Stimulated activated CD4-positive, alpha-beta T cell treated with anti-CD3 and anti-CD28 coated beads, Interleukin-2, amount 100 ng/mL, for 24 hours (primary cell): ENCODE results near the gene MEP1A.
"Not testable (repeated sequence)": the region's sequence is repeated elsewhere in the genome, so short reads cannot be mapped to it uniquely, and the experiment has no call there.

Experiments
- DNase-seq, 2 donors: peaks; one replicate each; pipeline ENCODE4 v3.0.0-alpha.2; 2020

The MEP1A gene

GRCh38 chr6:46793138-46793537 is at the start of gene MEP1A:
MEP1A (plus strand) TSS chr6:46793389; CDS start chr6:46793399, 10 bp downstream.
- no peak for DNase-seq

DNA sequence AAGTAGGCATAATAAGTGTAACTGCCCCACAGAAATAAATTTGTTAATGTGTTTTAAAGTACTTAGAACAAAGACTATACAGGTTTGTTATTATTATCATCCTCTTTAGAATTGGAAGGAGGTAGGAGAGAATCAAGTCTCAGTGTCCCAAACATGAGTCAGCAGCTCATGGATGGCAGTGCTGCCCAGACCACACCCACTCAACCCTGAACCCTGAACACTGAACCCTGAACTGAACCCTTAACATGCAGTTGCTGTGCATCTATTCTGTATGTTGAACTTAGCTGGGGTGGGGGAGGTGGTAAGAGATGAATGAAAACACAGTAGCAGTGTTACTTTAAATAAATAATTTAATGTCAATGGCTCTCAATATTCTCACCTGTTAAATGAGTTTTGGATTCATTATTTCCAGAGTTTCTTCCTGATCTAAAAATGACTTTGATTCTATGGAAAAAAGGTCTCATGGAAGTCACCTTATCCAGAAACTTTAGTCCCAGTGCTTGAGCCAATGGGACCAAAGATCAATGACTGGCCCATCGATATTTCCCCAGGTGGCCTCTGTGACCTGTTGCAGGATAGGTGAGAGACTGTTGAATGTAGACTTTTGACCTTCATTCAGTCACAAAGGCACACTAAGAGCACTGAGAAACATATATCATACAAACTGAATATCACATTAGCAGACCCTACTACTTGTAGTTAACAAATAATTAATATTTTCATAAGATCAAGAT is 49.6 kb upstream of the MEP1A start:
- DNase-seq, result no peak

GRCh38 chr6:46744159-46744725 is 48.9 kb upstream of the MEP1A start:
- not testable (repeated sequence) for DNase-seq

DNA sequence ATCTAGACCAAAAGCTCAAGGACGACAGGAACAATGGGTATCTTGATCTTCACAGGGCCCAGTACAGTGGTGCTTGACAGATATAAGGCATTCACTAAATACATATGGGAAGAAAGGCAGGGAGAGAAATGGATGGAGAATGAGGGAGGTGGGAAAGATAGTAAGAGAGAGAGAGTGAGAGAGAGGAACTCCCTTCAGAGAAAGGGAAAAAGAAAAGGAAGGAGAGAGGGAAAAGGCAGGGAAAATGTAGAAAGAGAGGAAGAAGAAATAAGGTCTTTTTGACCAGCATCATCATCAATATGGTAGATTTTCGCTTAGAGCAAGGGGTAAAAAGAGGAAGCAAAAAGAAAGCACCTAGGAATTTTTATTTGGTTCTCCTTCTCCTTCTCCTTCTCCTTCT is 47.2 kb upstream of the MEP1A start:
- DNase-seq, result no peak

- no peak for DNase-seq
Observed at GRCh38 chr6:46746696-46747095, 46.5 kb upstream of the MEP1A start, which contains the start of gene ANKRD66. ANKRD66 (plus strand) TSS chr6:46746933; CDS start chr6:46751949, 5,016 bp downstream.

- no peak for DNase-seq
Observed at GRCh38 chr6:46748940-46749503, 44.2 kb upstream of the MEP1A start.

- no peak for DNase-seq
Observed at GRCh38 chr6:46749731-46750130, 43.5 kb upstream of the MEP1A start.

GRCh38 chr6:46751658-46752057 is 41.5 kb upstream of the MEP1A start:
- DNase-seq, result no peak

DNA sequence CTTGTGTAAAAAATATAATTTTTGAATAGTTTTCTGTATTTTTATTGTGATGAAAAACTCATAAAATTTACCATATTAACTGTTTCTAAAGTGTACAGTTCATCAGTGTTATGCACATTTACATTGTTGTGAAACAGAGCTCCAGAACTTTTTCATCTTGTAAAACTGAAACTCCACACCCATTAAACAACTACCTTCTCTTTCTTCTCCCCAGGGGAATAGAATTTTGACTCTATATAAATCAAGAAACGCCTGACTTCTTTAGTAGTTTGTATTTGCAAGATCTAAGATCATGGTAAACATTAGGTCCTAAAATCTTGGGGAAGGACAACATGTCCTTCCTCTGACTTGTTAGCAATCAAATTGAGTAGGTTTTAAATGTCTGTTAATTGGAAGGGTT is 37.3 kb upstream of the MEP1A start:
- DNase-seq, result no peak

DNA sequence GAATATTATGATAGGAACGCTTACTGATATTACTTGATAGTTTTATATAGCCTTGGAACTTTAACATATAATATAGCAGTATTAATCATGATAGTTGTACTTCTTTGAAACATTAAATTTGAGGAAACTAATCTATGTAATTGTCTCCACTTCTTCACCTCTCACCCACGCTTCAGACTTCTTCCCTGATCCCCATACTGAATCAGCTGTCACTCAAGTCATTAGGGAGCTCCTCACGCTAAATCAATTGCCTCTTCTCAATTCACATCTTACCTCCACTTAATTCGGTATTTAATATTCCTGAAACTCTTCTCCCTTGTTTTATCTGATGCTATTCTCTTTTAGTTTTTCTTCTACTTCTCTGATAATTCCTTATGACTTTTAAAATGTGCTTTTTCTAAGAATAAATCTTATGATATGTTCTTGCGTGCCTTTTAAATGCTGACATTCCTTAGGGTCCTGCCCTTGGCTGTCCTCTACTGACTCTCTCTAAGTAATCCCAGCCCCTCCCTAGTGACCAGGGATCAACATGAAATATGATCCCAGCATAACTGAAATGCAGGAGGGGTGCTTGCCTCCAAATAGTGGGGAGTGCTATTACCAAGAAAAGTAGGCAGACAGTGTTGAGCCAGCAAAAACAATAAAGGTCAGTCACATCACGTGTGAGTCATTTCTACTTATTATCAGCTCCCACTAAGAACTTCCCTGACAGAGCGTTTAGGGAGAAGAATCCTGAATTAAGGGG is 36.5 kb upstream of the MEP1A start:
- no peak for DNase-seq

DNA sequence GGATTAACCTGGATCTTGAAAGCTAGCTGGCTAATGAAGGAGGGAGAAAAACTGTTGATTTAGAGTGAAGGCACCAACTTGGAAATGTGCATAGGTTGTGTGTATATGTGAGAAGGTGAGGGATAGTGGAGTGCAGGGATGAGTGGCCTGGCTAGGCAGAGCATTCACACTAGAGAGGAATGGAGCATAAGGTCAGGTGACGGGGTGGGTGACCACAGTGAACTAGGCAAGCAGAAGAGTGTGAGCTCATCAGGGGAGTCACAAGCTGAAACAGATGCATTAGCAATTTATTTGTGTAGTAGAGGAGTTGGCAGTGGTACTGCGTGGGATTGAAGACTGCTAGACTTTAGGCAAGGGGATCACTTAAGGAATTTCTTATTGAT is 36.0 kb upstream of the MEP1A start:
- no peak for DNase-seq

DNA sequence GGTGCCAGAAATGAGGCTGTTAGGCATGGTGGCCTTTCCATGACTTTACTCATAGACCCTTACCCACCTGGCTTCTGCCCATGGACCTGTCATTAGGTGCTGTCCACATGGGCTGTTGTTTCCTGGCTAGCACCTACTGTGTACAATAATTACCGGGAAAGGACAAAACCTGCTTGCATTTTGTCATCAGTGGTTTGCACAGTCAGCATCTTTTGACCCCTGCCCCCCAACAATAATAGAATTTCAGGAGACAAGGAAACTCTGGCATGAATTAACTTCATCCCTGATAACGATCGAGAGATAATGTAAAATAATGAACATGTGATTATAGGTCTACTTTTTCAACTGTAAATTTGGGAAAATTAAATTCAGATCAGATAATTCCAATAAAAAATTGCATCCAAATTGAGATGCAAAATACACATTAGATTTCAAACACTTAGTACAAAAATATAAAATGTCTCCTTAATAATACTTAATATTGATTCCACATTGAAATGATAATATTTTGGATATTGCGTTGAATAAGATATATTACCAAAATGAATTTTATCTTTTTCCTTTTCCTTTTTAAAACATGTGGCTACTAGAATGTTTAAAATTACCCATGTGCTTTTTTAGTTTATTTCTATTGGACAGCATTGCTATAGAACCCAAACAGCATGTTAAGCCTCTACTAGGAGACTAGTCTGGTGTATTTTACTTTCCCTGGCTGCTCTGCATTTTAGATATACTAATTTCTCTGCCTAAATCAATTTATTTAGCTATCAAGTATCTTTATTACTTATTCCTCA is 34.0 kb upstream of the MEP1A start:
- DNase-seq, result no peak

GRCh38 chr6:46760925-46761324 is 32.3 kb upstream of the MEP1A start:
- no peak for DNase-seq

DNA sequence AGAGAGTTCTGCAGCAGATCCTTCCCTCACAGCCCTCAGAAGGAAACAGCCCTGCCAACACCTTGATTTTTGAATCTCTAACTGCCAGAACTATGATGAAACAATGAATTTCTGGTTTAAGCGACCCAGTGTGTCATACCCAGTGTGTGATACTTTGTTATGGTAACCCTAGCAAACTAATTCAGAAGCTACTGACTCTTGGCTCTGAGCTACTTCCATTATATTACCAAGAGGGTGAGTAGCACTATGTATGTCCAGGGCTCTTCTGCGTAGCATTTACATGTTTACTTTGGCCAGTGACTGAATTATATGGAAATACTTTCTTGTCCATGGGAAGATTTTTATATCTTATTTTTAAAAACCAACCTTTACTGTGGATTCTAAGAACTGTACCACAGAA is 29.7 kb upstream of the MEP1A start:
- no peak for DNase-seq

DNA sequence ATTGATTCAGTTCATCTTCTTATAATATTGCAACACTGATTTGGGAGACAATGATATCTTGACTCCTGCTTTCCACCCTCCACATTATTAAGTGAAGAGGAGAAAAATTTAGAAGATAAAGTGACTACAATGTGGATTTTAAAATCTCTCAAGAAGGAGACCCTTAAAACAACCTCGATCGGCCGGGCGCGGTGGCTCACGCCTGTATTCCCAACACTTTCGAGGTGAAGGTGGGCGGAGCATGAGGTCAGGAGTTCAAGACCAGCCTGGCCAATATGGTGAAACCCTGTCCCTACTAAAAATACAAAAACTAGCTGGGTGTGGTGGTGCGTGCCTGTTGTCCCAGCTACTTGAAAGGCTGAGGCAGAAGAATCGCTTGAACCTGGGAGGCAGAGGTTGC is 28.9 kb upstream of the MEP1A start:
- DNase-seq, result not testable (repeated sequence)

DNA sequence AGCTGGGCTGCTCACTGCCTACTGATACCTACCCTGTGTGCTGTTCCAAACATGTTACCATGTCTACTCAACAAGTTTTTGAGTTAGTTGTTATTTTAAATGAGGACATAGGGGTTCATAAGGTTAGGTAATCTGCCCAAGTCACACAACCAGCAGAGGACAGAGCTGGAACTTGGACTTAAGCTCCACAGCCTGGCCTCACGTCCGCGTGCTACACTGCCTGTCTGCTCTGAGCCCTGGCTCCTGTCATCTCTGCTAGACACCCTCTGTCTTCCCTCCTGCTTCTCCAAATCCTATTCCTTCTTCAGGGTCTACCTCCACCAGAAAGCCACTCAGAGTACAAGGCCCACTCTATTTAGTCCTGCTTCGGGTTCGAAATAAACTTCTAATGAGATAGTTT is 28.2 kb upstream of the MEP1A start:
- DNase-seq, result no peak

DNA sequence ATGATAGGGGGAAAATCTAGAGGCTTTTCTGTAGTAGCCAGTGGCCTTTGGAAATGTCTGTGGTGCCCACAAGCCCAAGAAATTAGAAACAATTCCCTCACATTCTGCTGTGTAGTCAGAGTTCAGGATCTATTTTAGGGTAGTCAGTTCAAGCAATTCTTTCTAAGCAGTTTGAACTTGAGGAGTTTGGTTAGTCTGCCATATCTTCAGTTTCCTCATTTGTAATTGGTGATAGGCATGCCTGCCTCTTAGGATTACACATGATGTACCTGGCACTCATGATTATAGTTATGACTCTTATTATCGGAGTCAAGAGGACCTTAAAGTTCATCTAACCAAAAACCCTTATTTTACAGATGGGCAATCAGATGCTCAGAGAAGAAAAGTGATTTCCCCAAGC is 21.2 kb upstream of the MEP1A start:
- DNase-seq, result no peak

GRCh38 chr6:46772762-46773161 is 20.4 kb upstream of the MEP1A start:
- no peak for DNase-seq

DNA sequence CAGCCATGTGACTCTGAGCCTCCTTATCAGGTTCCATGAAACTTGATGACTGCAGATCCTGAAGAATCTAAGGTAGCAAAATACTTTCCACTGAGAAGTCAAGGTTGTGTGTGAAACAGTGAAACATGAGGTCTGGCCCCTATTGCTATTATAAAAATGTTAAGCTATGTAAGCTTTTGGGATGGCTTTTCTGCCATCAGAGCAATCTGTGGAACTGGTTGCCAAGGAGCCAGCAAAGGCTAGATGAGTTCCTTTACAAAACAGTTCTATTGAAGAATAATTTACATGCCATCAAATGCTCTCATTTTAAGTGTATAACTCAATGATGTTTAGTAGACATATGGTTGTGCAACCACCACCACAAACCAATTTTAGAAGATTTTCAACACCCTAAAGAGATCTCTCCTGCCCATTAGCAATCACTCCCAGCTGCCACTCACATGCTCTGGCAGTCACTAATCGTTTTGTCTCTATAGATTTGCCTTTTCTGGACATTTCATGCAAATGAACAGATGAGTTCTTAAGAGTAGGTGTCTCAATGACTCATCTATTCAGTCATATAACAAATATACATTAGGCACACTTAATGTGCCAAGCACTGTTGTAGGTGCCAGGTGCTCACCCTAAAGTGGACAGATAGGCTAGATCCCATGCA is 19.9 kb upstream of the MEP1A start:
- DNase-seq, result no peak

DNA sequence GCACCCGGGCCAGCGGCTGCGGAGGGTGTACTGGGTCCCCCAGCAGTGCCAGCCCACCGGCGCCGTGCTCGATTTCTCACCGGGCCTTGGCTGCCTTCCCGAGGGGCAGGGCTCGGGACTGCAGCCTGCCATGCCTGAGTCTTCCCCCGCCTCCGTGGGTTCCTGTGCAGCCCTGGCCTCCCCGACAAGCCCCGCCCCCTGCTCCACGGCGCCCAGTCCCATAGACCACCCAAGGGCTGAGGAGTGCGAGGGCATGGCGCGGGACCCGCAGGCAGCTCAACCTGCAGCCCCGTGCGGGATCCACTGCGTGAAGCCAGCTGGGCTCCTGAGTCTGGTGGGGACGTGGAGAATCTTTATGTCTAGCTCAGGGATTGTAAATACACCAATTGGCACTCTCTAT is 18.5 kb upstream of the MEP1A start:
- not testable (repeated sequence) for DNase-seq

DNA sequence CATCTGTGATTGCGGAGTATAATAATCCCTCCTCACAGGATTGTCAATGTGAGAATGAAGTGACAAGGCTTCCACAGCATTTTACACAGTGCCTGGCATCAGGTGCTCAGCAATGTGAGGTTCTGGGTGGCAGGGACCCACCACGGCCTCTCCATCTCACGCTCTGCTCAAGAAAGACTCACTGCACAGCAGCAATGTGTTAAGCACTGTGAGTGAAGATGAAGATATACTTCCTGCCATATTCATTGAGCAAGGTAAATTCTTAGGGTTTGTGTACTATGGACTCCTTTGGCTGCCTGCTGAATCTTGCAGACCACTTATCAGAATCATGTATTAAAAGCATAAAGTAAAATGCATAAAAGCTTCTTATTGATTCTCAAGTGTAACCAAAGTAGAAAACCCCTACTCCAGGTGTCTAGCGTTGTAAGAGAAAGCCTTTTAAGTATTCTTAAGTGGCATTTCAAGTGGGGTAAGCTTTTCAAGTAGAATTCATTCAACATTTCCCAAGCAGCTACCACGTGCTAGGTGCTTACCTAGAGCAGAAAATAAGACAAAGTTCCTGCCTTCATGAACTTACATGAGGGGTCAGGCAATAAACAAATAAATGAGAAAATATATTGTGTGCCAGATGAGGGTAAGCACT is 17.0 kb upstream of the MEP1A start:
- DNase-seq, result no peak
